Measurements from ENCODE around the gene FGF8.
"Not testable (repeated sequence)": the region's sequence is repeated elsewhere in the genome, so short reads cannot be mapped to it uniquely, and the experiment has no call there.

The FGF8 gene

GRCh38 chr10:101775273-101776160, at the start of gene FGF8:
TSS of gene FGF8 (minus strand) at chr10:101776114. CDS start at chr10:101775900, 214 bp downstream.
- no peak for DNase-seq

- DNase-seq = no peak
Measured at GRCh38 chr10:101824736-101825135, 48.8 kb upstream of the FGF8 start.

GRCh38 chr10:101818872-101819633, 43.1 kb upstream of the FGF8 start:
- DNase-seq = no peak

- peak; percentile 98 to 99 for DNase-seq
Measured at GRCh38 chr10:101818119-101818871, 42.4 kb upstream of the FGF8 start, which contains the start of gene OGA. TSS of gene OGA (minus strand) at chr10:101818444. CDS start at chr10:101818022, 422 bp downstream.

GRCh38 chr10:101817337-101818118, 41.6 kb upstream of the FGF8 start:
- DNase-seq = no peak

GRCh38 chr10:101816913-101817336, 41.0 kb upstream of the FGF8 start:
- DNase-seq = no peak

- DNase-seq = no peak
Measured at GRCh38 chr10:101816376-101816775, 40.5 kb upstream of the FGF8 start.

- DNase-seq = no peak
Measured at GRCh38 chr10:101814466-101815071, 38.7 kb upstream of the FGF8 start.

- no peak for DNase-seq
Measured at GRCh38 chr10:101812606-101813005, 36.7 kb upstream of the FGF8 start.

- DNase-seq = no peak
Measured at GRCh38 chr10:101807158-101807557, 31.2 kb upstream of the FGF8 start.

- no peak for DNase-seq
Measured at GRCh38 chr10:101803511-101803910, 27.6 kb upstream of the FGF8 start.

GRCh38 chr10:101797403-101798059, 21.6 kb upstream of the FGF8 start:
- DNase-seq = no peak

GRCh38 chr10:101793526-101793925, 17.6 kb upstream of the FGF8 start:
- no peak for DNase-seq

GRCh38 chr10:101789686-101790085, 13.8 kb upstream of the FGF8 start:
- no peak for DNase-seq

- not testable (repeated sequence) for DNase-seq
Measured at GRCh38 chr10:101789231-101789630, 13.3 kb upstream of the FGF8 start.

GRCh38 chr10:101785801-101786200, 9.9 kb upstream of the FGF8 start:
- no peak for DNase-seq

GRCh38 chr10:101784558-101784957, 8.6 kb upstream of the FGF8 start:
- DNase-seq = no peak

- DNase-seq = no peak
Measured at GRCh38 chr10:101783736-101784118, 7.8 kb upstream of the FGF8 start.

- peak in 1 of 2 experiments; percentile 1 for DNase-seq
Measured at GRCh38 chr10:101782811-101783735, 7.2 kb upstream of the FGF8 start, which contains the start of gene NPM3. TSS of gene NPM3 (minus strand) at chr10:101783446. CDS start at chr10:101783390, 56 bp downstream.

Measured in cerebellar nuclear complex (tissue), 1 donor.